HG03442 (cell line): ENCODE results near the gene IFT22.
"Not testable (repeated sequence)": the region's sequence is repeated elsewhere in the genome, so short reads cannot be mapped to it uniquely, and the experiment has no call there.

ENCODE experiments used
- ATAC-seq: cut with Tn5 transposase; IDR thresholded peaks from one replicate; pipeline ENCODE4 v1.9.1; 2021; ENCODE audit warnings: mild to moderate bottlenecking, moderate library complexity; ENCODE audit not compliant: unreplicated experiment

Gene IFT22

DNA sequence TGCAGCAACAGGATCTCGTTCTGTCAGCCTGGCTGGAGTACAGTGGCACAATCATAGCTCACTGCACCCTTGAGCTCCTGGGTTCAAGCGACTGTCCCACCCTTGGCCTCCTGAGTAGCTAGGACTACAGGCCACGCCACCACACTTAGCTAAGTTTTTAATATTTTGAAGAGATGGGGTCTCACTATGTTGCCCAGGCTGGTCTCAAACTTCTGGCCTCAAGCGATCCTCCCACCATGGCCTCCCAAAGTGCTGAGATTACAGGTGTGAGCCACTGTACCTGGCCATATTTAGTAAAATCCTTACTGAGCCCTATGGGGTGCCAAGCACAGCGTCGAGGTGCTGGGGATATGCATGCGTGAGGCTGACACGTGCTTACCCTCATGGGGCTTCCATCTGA, 40.7 kb downstream of the IFT22 start:
- ATAC-seq = not testable (repeated sequence)

GRCh38 chr7:101278461-101279292, 42.9 kb downstream of the IFT22 start:
- ATAC-seq = no peak

DNA sequence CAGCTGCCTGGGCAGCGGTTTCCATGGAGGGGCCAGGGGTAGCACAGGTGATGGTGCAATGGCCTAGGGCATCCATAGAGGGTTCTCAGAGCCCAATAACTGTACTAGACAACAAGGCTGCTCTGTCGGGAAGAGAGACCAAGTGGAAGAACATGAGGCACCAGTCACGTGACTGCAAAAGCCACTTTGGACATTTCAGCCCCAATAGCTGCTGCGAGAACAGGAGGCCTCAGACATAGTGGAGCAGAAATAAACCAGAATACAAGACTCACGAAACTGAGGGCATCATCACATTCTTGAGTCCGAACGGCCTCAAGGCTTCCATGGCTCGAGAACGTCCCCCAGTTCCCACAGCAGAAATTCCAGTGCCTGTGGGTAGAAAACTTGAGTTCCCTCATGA, 44.5 kb downstream of the IFT22 start:
- no peak for ATAC-seq

- ATAC-seq = no peak
These were observed 48.4 kb downstream of the IFT22 start for GRCh38 chr7:101273206-101273605.

DNA sequence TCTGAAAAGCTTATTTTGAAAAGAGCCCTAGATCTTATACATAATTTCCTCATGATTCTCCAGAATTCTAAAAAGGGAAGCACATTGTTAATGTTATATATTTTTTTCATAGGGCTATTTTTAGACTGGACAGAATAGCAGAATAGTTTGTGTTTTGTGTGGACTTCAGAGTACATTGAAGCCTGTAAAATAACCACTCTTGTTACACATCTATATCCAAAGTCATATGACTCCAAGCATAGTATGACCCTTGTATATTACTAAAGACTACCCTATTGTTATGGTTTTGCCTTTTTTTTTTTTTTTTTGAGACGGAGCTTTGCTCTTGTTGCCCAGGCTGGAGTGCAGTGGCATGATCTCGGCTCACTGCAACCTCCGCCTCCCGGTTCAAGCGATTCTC, 50.6 kb downstream of the IFT22 start:
- ATAC-seq = no peak

- no peak for ATAC-seq
These were observed 51.9 kb downstream of the IFT22 start for GRCh38 chr7:101269664-101270063.

GRCh38 chr7:101265622-101266516, 55.7 kb downstream of the IFT22 start:
- ATAC-seq = no peak

- ATAC-seq = not testable (repeated sequence)
These were observed 57.4 kb downstream of the IFT22 start for GRCh38 chr7:101264102-101264706.
